Fibroblast of pulmonary artery (primary cell): ENCODE data around the gene PEMT.
"Not testable (repeated sequence)": the region's sequence is repeated elsewhere in the genome, so short reads cannot be mapped to it uniquely, and the experiment has no call there.

Experiments used
- DNase-seq: peaks from one replicate; pipeline ENCODE4 v3.0.0-alpha.2; 2010; ENCODE audit warnings: low read depth
- H3K4me3 ChIP-seq: replicated peaks from 2 replicates; pipeline ENCODE4 v1.5.1; 2011; ENCODE audit warnings: low read depth, mild to moderate bottlenecking, control low read depth, low read length, moderate library complexity
- CTCF ChIP-seq: IDR thresholded peaks from 2 replicates; pipeline ENCODE4 v1.5.1; 2011; ENCODE audit warnings: mild to moderate bottlenecking, control low read depth, low read length, inconsistent platforms; ENCODE audit errors: missing control alignments

PEMT gene, protein sequence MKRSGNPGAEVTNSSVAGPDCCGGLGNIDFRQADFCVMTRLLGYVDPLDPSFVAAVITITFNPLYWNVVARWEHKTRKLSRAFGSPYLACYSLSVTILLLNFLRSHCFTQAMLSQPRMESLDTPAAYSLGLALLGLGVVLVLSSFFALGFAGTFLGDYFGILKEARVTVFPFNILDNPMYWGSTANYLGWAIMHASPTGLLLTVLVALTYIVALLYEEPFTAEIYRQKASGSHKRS

DNA sequence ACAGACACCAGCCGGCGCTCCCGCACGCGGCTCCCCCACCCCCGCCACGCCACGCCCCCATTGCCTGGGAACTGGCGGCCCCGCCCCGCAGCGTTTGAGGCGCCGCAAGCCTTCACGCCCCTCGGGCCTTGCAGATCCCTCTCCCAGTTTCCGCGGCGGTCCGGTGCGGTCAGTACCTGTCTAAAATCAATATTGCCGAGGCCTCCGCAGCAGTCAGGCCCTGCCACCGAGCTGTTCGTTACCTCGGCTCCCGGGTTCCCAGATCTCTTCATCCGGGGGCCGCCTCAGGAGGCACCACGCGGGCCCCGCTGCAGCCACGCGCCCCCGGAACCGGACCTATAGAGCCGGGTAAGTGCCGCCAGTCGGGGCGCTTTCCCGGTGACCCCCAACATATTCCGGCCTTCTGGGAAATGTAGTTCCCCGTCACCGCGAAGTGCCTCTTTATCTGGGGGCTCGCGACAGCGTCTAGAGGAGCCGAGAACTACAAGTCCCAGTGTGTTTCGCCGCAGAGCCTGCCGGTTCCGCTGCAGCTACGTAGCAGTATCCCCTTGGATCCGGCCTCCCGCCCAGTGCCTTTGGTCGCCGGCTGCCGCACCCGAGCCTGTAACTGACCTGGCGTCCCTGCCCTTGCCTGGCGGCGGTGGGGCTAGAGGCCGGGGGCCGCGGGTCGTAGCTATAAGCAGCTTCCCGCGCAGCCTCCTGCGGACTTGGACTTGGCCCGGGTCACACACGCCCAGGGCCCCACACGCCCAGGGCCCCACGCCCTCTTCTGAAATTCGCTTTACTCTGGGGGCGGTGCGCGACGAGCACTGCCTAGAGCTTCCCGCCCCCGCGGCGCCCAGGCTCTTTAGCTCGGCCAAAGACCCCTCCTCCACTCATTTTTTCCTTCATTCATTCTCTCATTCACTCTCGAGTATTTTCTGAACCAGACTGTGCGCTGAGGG, at the start of gene PEMT:
TSS of gene PEMT (minus strand) at position 354 of the 944 bp plus-strand sequence. CDS start at position 272, 82 bp downstream.
- peak within 1 kb of the TSS; percentile 89 for H3K4me3 ChIP-seq
- peak; percentile 99 for DNase-seq
- TF ChIP-seq CTCF: no peak

- DNase-seq: not testable (repeated sequence)
These were observed 48.3 kb upstream of the PEMT start for GRCh38 chr17:17639661-17640270.

GRCh38 chr17:17638467-17638866, 47.0 kb upstream of the PEMT start:
- DNase-seq: no peak
- H3K4me3 ChIP-seq: no peak overlapping the region
- no peak for TF ChIP-seq CTCF

More at GRCh38 chr17:17639661-17640270, 48.3 kb upstream of the PEMT start:
- not testable (repeated sequence) for H3K4me3 ChIP-seq

DNA sequence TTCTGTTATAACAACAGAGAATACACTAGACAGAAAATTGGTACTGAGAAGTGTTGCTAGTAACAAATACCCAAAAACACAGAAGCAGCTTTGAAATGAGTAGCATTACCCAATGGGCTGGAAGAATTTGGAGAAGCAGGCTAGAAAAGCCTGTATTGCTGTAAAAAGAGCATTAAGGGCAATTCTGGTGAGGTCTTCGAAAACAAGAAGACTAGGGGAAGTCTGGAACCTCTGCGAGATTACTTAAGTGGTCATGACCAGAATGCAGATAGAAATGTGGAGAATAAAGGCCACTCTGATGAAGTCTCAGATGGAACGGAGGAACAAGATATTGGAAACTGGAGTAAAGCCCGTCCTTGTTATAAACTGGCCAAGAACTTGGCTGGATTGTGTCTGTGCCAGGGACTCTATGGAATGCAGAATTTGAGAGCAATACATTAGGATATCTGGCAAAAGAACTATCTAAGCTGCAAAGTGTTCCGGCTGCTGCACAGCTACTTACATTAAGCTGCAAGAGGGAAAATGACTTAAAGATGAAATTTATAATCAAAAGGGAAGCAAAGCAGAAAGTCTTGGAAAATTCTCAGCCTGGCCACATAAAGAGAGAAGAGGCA, 44.9 kb upstream of the PEMT start:
- TF ChIP-seq CTCF: no peak
- DNase-seq: no peak
- no peak overlapping the region for H3K4me3 ChIP-seq

DNA sequence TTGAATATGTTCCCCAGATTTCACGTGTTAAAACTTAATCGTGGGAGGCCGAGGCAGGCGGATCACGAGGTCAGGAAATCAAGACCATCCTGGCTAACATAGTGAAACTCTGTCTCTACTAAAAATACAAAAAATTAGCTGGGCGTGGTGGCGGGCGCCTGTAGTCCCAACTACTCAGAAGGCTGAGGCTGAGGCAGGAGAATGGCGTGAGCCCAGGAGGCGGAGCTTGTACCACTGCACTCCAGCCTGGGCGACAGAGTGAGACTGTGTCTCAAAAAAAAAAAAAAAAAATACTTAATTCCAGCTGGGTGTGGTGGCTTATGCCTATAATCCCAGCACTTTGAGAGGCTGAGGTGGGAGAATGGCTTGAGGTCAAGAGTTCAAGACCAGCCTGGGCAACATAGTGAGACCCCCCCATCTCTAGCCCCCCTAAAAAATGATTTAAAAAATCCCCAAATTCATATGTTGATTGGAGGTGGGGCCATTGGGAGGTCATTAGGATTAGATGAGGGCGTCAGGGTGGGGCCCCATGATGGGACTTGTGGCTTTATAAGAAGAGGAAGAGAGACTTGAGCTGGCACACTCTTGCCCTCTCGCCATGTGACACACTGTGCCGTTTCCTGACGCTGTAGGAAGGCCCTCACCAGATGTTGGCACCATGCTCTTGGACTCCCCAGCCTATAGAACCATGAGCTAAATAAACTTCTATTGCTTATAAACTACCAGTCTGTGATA, 44.2 kb upstream of the PEMT start:
- not testable (repeated sequence) for H3K4me3 ChIP-seq, DNase-seq

DNA sequence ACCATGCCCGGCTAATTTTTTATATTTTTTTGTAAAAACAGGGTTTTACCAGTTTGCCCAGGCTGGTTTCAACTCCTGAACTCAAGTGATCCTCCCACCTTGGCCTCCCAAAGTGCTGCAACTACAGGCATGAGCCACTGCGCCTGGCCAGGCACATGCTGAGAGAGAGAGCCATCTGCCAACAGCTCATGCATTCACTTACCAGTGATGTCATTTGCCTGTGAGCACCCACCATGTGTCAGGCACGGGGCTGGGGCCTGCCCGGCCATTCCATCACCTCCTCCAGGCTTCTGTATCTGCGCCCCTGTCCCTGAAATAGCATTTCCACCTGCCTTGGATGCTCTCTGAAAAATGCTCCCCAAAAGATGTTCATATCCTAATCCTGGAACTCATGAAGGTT, 43.6 kb upstream of the PEMT start:
- TF ChIP-seq CTCF: no peak
- H3K4me3 ChIP-seq: no peak overlapping the region

DNA sequence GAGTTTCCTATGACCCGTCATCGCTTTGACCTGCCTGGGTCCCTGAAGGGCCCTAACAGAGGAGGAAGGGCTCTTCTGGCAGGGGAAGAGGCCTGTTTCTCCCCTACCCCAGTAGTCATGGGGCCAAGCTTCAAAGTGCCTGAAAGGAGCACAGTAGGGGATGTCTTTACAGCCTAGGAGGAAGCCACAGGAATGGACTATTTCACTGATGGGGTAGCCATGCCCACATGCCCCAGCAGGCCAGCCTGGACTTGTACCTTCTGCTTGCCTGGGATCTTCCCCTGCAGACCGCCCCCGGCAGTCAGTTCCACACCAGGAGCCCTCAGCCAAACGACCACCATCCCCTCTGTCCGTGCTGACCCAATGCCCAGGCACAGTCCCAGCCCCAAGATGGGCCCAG, 41.8 kb upstream of the PEMT start:
- no peak for DNase-seq
- no peak overlapping the region for H3K4me3 ChIP-seq
- no peak for TF ChIP-seq CTCF

More for the DNA sequence above, 43.6 kb upstream of the PEMT start:
- DNase-seq: no peak

DNA sequence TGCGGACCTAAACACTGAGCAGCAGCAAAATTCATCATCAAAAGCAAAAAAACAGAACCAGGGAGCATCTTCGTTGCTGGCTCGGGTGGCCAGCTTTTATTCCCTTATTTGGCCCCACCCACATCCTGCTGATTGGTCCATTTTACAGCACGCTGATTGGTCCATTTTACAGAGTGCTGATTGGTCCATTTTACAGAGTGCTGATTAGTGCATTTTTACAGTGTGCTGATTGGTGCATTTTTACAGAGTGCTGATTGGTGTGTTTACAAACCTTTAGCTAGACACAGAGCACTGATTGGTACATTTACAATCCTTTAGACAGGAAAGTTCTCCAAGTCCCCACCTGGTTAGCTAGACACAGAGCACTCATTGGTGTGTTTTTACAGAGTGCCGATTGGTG, 41.2 kb upstream of the PEMT start:
- not testable (repeated sequence) for H3K4me3 ChIP-seq, DNase-seq
